HepG2 (cell line): ENCODE data around the gene EEF1E1. TPM values are rescaled to one million over a fixed set of nuclear protein-coding genes. Genes with fewer than 3 reads are reported as not detected.

Source experiments
- ATAC-seq: fragments of 200-7000 bp; cut with Tn5 transposase; 3 replicates; pipeline ENCODE4 v1.9.1; 2020; ENCODE audit warnings: mild to moderate bottlenecking, moderate library complexity
- BruUV-seq: library from RNA; stranded (reverse); fragments of 400-500 nt; replicated peaks from 2 replicates; lab custom pipeline; 2021; lab: Mats Ljungman, UMichigan
- CTCF ChIA-PET: fragments of 300-600 bp; formaldehyde crosslinking; extraction: SDS; loops from one replicate; lab custom pipeline; 2021; ENCODE audit warnings: low total read pairs, inconsistent platforms, low intra/inter-chr PET ratio; lab: Yijun Ruan, JAX
- POLR2A ChIA-PET: fragments of 350-600 bp; sonication (Branson Sonifier 250); formaldehyde crosslinking; loops from one replicate; lab custom pipeline; 2020; ENCODE audit warnings: antibody characterized with exemption, inconsistent platforms; lab: Yijun Ruan, JAX
- DNase-seq: peaks from one replicate; pipeline ENCODE4 v3.0.0-alpha.2; 2015; ENCODE audit warnings: low spot score
- FAIRE-seq: peaks from 3 replicates; lab custom pipeline; 2011; peaks lifted over from hg19 to GRCh38; lab: Jason Lieb, UNC
- H2AFZ ChIP-seq: one replicate; pipeline ENCODE4 v1.6.1; 2011; ENCODE audit warnings: low read length, inconsistent platforms
- H3K27ac ChIP-seq: fragments of 300-600 bp; 3 replicates; pipeline ENCODE4 v1.8.0; 2011; ENCODE audit warnings: mixed run types, mild to moderate bottlenecking, mixed read lengths, low read length, inconsistent platforms; ENCODE audit not compliant: insufficient read depth; ENCODE audit errors: extremely low read length
- H3K27me3 ChIP-seq, 2 experiments: fragments of 200-600 bp in 1 of 2; 2 replicates in 1 of 2; 3 replicates in 1 of 2; pipeline versions ENCODE4 v1.6.0 to v1.8.0; 2011; ENCODE audit warnings: low read length in 2 of 2, mild to moderate bottlenecking in 2 of 2, moderate library complexity in 2 of 2, inconsistent platforms in 1 of 2; ENCODE audit not compliant: insufficient read depth in 2 of 2, control insufficient read depth in 1 of 2
- H3K36me3 ChIP-seq, 2 experiments: fragments of 200-600 bp in 1 of 2; replicated peaks in 1 of 2; 2 replicates in 1 of 2; 3 replicates in 1 of 2; pipeline versions ENCODE4 v1.5.1 to v1.8.0; 2011; ENCODE audit warnings: low read length in 2 of 2, inconsistent platforms in 1 of 2; ENCODE audit not compliant: insufficient read depth in 2 of 2, control insufficient read depth in 1 of 2
- H3K4me1 ChIP-seq: 2 replicates; pipeline ENCODE4 v1.5.1; 2012; ENCODE audit warnings: low read length, inconsistent platforms; ENCODE audit not compliant: insufficient read depth
- H3K4me2 ChIP-seq: 2 replicates; pipeline ENCODE4 v1.6.0; 2011; ENCODE audit warnings: low read depth, low read length, inconsistent platforms
- H3K4me3 ChIP-seq, 3 experiments: fragments of 200-600 bp in 1 of 3; sonication (generic), shearing (Covaris generic) in 1 of 3; replicated peaks in 1 of 3; 2 replicates each; pipeline ENCODE4 v1.5.1; 2011 to 2016; ENCODE audit warnings: low read length in 3 of 3, inconsistent platforms in 2 of 3, low read depth in 2 of 3, mild to moderate bottlenecking in 2 of 3, control low read depth in 1 of 3, mixed read lengths in 1 of 3; ENCODE audit not compliant: insufficient read depth in 1 of 3
- H3K79me2 ChIP-seq: one replicate; pipeline ENCODE4 v1.6.1; 2011; ENCODE audit warnings: low read length, inconsistent platforms; ENCODE audit not compliant: insufficient read depth
- H3K9ac ChIP-seq: 2 replicates; pipeline ENCODE4 v1.6.0; 2011; ENCODE audit warnings: mild to moderate bottlenecking, low read depth, low read length, inconsistent platforms; ENCODE audit not compliant: insufficient read depth
- H3K9me3 ChIP-seq: 2 replicates; pipeline ENCODE4 v1.5.1; 2012; ENCODE audit warnings: mild to moderate bottlenecking, low read length
- H4K20me1 ChIP-seq: 2 replicates; pipeline ENCODE4 v1.6.0; 2011; ENCODE audit warnings: inconsistent platforms, mild to moderate bottlenecking, low read length, moderate library complexity; ENCODE audit not compliant: insufficient read depth
- JUND ChIP-seq: sonication (generic); formaldehyde crosslinking; IDR thresholded peaks from 2 replicates; pipeline ENCODE4 v1.8.0; 2022; ENCODE audit warnings: mild to moderate bottlenecking, missing genetic modification reagents
- KDM5A ChIP-seq: fragments of 200-600 bp; sonication (generic); IDR thresholded peaks from 2 replicates; pipeline ENCODE4 v1.7.0; 2018; ENCODE audit warnings: antibody characterized with exemption, mild to moderate bottlenecking, low read length, borderline replicate concordance
- ZFP37 ChIP-seq: sonication (generic); formaldehyde crosslinking; IDR thresholded peaks from 2 replicates; pipeline ENCODE4 v1.4.0; 2020; ENCODE audit warnings: missing genetic modification reagents, borderline replicate concordance
- ZNF350 ChIP-seq: sonication (generic); formaldehyde crosslinking; IDR thresholded peaks from 2 replicates; pipeline ENCODE4 v1.4.0; 2020; ENCODE audit warnings: mild to moderate bottlenecking, low read depth, missing genetic modification reagents, borderline replicate concordance
- ZNF414 ChIP-seq: sonication (generic); formaldehyde crosslinking; IDR thresholded peaks from 2 replicates; pipeline ENCODE4 v1.5.0; 2020; ENCODE audit warnings: missing genetic modification reagents
- ZNF552 ChIP-seq: sonication (generic); formaldehyde crosslinking; IDR thresholded peaks from 2 replicates; pipeline ENCODE4 v1.9.0; 2022; ENCODE audit warnings: missing genetic modification reagents, mild to moderate bottlenecking, borderline replicate concordance
- ZNF629 ChIP-seq: sonication (generic); formaldehyde crosslinking; conservative IDR thresholded peaks from 2 replicates; pipeline ENCODE4 v1.5.0; 2020; ENCODE audit warnings: missing genetic modification reagents
- WGBS: methylation state at CpG from one replicate; pipeline ENCODE4 v1.1.6; 2017; ENCODE audit warnings: low lambda C conversion rate; 5-methylcytosine and 5-hydroxymethylcytosine counted together
- in situ Hi-C: cut with HindIII; loops from 2 replicates; pipeline ENCODE4 v1.10.0; 2017; ENCODE audit warnings: low pct_unique_long_range_greater_than_20kb; ENCODE audit not compliant: extremely low pct_ligation_motif_present
- intact Hi-C: fragments of 100-400 bp; cut with micrococcal nuclease; formaldehyde crosslinking; loops from one replicate; pipeline ENCODE4 v1.10.0; 2022; ENCODE audit not compliant: unreplicated experiment
- polyA plus RNA-seq, 8 experiments: library from polyadenylated mRNA; depleted of rRNA in 3 of 8; stranded (reverse) in 7 of 8; unstranded in 1 of 8; fragments of >200 nt; fragmentation: Illumina TruSeq in 4 of 8; extraction: Trizol in 4 of 8; gene quantifications; 2 replicates each; pipeline versions ENCODE4 v1.2.1 to v1.2.3, GENCODE V29; 2011 to 2016; ENCODE audit warnings: low read depth in 4 of 8, missing spikeins in 1 of 8, mixed read lengths in 1 of 8; ENCODE audit not compliant: insufficient read depth in 1 of 8
- total RNA-seq, 5 experiments: library from RNA; depleted of rRNA; stranded (reverse); fragments of >200 nt; fragmentation: Illumina TruSeq; extraction: Trizol; gene quantifications; 2 replicates each; pipeline ENCODE4 v1.2.3, GENCODE V29; 2016; ENCODE audit warnings: low read depth in 1 of 5
- TF ChIP-seq, protein P1 (sequence below): IDR thresholded peaks from 2 replicates; pipeline ENCODE4 v1.6.1; 2016; ENCODE audit warnings: low read depth, borderline replicate concordance

Gene EEF1E1
- total and polyA plus RNA-seq, 2 of the 13 experiments (the other 11 are each of a cell fraction or from before 2014, with no cell fraction given): 128 to 188 TPM

- no peak for TF ChIP-seq KDM5A
- TF ChIP-seq ZNF350 (CRISPR knock-in tag): no peak
These were observed 27.2 kb downstream of the EEF1E1 start (continued) for GRCh38 chr6:8075185-8075584.

GRCh38 chr6:8074213-8074612 lies 28.1 kb downstream of the EEF1E1 start:
- 87% methylated on average over 4 of the region's 4 CpGs for WGBS
- H3K36me3 ChIP-seq: peaks cover 2 to 3% of the 10 kb centered on the region in 2 experiments; a peak in 3 of 5 replicates
- peaks cover 14% of the 10 kb centered on the region for H3K4me1 ChIP-seq
- in situ Hi-C loops: no loop called here
- H3K9me3 ChIP-seq: no peaks in the 10 kb centered on the region
- FAIRE-seq: no peak
- no peak overlapping the region for H3K27ac ChIP-seq
- no peaks in the 10 kb centered on the region for H4K20me1 ChIP-seq
- TF ChIP-seq JUND (no peak), ZFP37 (CRISPR knock-in tag) (no peak), ZNF552 (no peak), ZNF629 (CRISPR knock-in tag) (no peak), ZNF414 (CRISPR knock-in tag) (no peak)
- TF ChIP-seq, protein P1, sequence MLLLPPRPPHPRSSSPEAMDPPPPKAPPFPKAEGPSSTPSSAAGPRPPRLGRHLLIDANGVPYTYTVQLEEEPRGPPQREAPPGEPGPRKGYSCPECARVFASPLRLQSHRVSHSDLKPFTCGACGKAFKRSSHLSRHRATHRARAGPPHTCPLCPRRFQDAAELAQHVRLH (CRISPR knock-in tag): no peak
- no peak overlapping the region for H2AFZ ChIP-seq
- no peak overlapping the region for H3K4me2 ChIP-seq
- BruUV-seq: no TSS peak
- no peak overlapping the region for H3K9ac ChIP-seq
- POLR2A ChIA-PET: interaction anchor here (1.5 to 1.8 kb wide), 2 partner anchors 10 to 28 kb away, joined by 7 to 11 read pairs; partner anchors contain the start of genes BLOC1S5 and EEF1E1
- CTCF ChIA-PET: no interaction called here
- H3K4me3 ChIP-seq: no peak overlapping the region
- intact Hi-C loops: no loop called here
- no peaks in the 10 kb centered on the region for H3K27me3 ChIP-seq
- no peak for ATAC-seq
- no peak for DNase-seq
- H3K79me2 ChIP-seq: no peaks in the 10 kb centered on the region
